Astrocyte (in vitro differentiated cells and primary cell): Measurements from ENCODE around the gene PYY. TPM values are rescaled to one million over a fixed set of nuclear protein-coding genes. Genes with fewer than 3 reads are reported as not detected.

ENCODE experiments used
- DNase-seq: peaks from one replicate; pipeline ENCODE4 v3.0.0-alpha.2; 2010; ENCODE audit warnings: low read depth
- FAIRE-seq: peaks from 2 replicates; lab custom pipeline; 2011; peaks lifted over from hg19 to GRCh38; lab: Jason Lieb, UNC
- H2AFZ ChIP-seq: 2 replicates; pipeline ENCODE4 v1.6.0; 2012; ENCODE audit warnings: low read depth, low read length, inconsistent platforms
- H3K27ac ChIP-seq: 2 replicates; pipeline ENCODE4 v1.5.1; 2011; ENCODE audit warnings: low read depth, low read length, inconsistent platforms
- H3K27me3 ChIP-seq: 2 replicates; pipeline ENCODE4 v1.6.0; 2011; ENCODE audit warnings: low read length, inconsistent platforms; ENCODE audit not compliant: insufficient read depth
- H3K36me3 ChIP-seq: 2 replicates; pipeline ENCODE4 v1.5.1; 2011; ENCODE audit warnings: low read length, inconsistent platforms; ENCODE audit not compliant: insufficient read depth
- H3K4me1 ChIP-seq: 2 replicates; pipeline ENCODE4 v1.5.1; 2011; ENCODE audit warnings: low read length, inconsistent platforms; ENCODE audit not compliant: insufficient read depth
- H3K4me2 ChIP-seq: 2 replicates; pipeline ENCODE4 v1.6.0; 2012; ENCODE audit warnings: low read length, inconsistent platforms
- H3K4me3 ChIP-seq: 2 replicates; pipeline ENCODE4 v1.5.1; 2011; ENCODE audit warnings: low read depth, mild to moderate bottlenecking, low read length, inconsistent platforms; ENCODE audit not compliant: insufficient read depth
- H3K79me2 ChIP-seq: 2 replicates; pipeline ENCODE4 v1.6.0; 2012; ENCODE audit warnings: mild to moderate bottlenecking, low read length, inconsistent platforms; ENCODE audit not compliant: insufficient read depth
- H3K9ac ChIP-seq: 2 replicates; pipeline ENCODE4 v1.6.0; 2012; ENCODE audit warnings: mild to moderate bottlenecking, low read length, inconsistent platforms
- H3K9me3 ChIP-seq: 2 replicates; pipeline ENCODE4 v1.5.1; 2012; ENCODE audit warnings: low read depth, mild to moderate bottlenecking, low read length, inconsistent platforms; ENCODE audit not compliant: insufficient read depth
- H4K20me1 ChIP-seq: 2 replicates; pipeline ENCODE4 v1.6.0; 2012; ENCODE audit warnings: low read length, inconsistent platforms; ENCODE audit not compliant: insufficient read depth
- H3K27ac Mint-ChIP-seq: one replicate; pipeline ENCODE4 v1.8.0; 2021; ENCODE audit warnings: mild to moderate bottlenecking, mixed read lengths; ENCODE audit not compliant: unreplicated experiment
- H3K27me3 Mint-ChIP-seq: one replicate; pipeline ENCODE4 v1.8.0; 2021; ENCODE audit warnings: low read depth, mixed read lengths; ENCODE audit not compliant: unreplicated experiment
- H3K36me3 Mint-ChIP-seq: one replicate; pipeline ENCODE4 v1.8.0; 2021; ENCODE audit warnings: low read depth, mixed read lengths; ENCODE audit not compliant: unreplicated experiment
- H3K4me1 Mint-ChIP-seq: one replicate; pipeline ENCODE4 v1.8.0; 2021; ENCODE audit warnings: low read depth, mixed read lengths; ENCODE audit not compliant: unreplicated experiment
- H3K4me3 Mint-ChIP-seq: one replicate; pipeline ENCODE4 v1.8.0; 2021; ENCODE audit warnings: mild to moderate bottlenecking, moderate library complexity, mixed read lengths; ENCODE audit not compliant: unreplicated experiment
- H3K9me3 Mint-ChIP-seq: one replicate; pipeline ENCODE4 v1.8.0; 2021; ENCODE audit warnings: mild to moderate bottlenecking, mixed read lengths; ENCODE audit not compliant: unreplicated experiment
- EZH2 ChIP-seq: IDR thresholded peaks from 2 replicates; pipeline ENCODE4 v1.6.1; 2012; ENCODE audit warnings: mild to moderate bottlenecking, low read length, inconsistent platforms; ENCODE audit not compliant: insufficient read depth
- total RNA-seq: library from RNA; stranded (reverse); gene quantifications from 2 replicates; pipeline ENCODE4 v1.2.1, GENCODE V29; 2021
- TF ChIP-seq, protein P1 (sequence below): IDR thresholded peaks from 2 replicates; pipeline ENCODE4 v1.5.1; 2011; ENCODE audit warnings: low read depth, mild to moderate bottlenecking, inconsistent platforms, low read length, moderate library complexity; ENCODE audit not compliant: insufficient read depth

The PYY gene
- total RNA-seq, 1 donor from 2014 or later: not detected

DNA sequence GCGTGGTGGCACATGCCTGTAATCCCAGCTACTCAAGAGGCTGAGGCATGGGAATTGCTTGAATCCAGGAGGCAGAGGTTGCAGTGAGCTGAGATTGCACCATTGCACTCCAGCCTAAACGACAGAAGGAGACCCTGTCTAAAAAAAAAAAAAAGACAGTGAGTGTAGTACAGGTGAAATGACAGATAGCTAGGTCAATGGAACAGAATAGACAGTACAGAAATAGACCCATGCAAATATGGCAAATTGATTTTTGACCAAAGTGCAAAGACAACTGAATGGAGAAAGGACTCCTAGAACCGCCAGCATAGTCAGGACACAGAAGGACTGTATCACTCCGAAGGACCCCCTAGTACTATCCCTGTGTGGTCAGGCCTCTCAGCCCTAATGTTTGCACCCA is 16.6 kb upstream of the PYY start:
- DNase-seq (no peak), FAIRE-seq (no peak)
- Mint-ChIP-seq H3K9me3 (no peaks in the 10 kb centered on the region), H3K4me1 (peaks cover 5% of the 10 kb centered on the region), H3K27me3 (peaks cover 39% of the 10 kb centered on the region), H3K4me3 (no peak overlapping the region), H3K27ac (no peak overlapping the region), H3K36me3 (no peaks in the 10 kb centered on the region)
- Histone ChIP-seq H3K9me3 (no peaks in the 10 kb centered on the region), H3K9ac (no peak overlapping the region), H2AFZ (no peak overlapping the region), H3K4me3 (no peak overlapping the region), H4K20me1 (no peaks in the 10 kb centered on the region), H3K79me2 (no peaks in the 10 kb centered on the region), H3K27me3 (peaks cover 23% of the 10 kb centered on the region), H3K36me3 (no peaks in the 10 kb centered on the region), H3K4me1 (no peaks in the 10 kb centered on the region), H3K27ac (no peak overlapping the region), H3K4me2 (no peak overlapping the region)
- TF ChIP-seq, protein P1, sequence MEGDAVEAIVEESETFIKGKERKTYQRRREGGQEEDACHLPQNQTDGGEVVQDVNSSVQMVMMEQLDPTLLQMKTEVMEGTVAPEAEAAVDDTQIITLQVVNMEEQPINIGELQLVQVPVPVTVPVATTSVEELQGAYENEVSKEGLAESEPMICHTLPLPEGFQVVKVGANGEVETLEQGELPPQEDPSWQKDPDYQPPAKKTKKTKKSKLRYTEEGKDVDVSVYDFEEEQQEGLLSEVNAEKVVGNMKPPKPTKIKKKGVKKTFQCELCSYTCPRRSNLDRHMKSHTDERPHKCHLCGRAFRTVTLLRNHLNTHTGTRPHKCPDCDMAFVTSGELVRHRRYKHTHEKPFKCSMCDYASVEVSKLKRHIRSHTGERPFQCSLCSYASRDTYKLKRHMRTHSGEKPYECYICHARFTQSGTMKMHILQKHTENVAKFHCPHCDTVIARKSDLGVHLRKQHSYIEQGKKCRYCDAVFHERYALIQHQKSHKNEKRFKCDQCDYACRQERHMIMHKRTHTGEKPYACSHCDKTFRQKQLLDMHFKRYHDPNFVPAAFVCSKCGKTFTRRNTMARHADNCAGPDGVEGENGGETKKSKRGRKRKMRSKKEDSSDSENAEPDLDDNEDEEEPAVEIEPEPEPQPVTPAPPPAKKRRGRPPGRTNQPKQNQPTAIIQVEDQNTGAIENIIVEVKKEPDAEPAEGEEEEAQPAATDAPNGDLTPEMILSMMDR: no peak
- no peak for TF ChIP-seq EZH2

DNA sequence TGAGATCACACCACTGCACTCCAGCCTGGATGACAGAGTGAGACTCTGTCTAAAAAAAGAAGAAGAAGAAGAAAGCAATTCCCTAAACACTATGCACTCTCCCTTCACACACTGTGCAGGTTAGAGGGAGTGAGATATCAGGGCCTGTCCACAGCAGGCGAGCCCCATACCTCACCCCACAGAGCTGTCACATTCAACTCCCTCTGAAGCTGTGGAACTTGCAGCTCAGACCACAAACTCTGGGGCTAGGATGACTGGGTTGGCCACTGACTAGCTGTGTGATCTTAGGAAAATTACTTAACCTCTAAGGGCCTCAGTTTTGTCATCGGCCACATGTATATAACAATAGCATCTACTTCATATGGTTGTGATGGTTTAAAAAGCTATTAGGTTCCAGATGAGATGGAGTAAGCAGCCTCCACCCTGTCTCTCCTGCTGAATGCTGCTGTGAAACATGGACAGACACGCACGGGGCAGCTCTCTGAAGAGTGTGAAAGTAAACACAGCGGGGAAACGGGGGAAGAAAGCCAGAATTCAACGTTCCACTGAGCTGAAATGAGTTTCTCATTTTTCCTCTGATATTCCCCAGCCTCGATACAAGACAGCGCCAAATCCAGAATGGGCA is 13.6 kb upstream of the PYY start:
- TF ChIP-seq EZH2: no peak
- TF ChIP-seq, protein P1: no peak
- Mint-ChIP-seq H3K36me3 (no peaks in the 10 kb centered on the region), H3K9me3 (no peaks in the 10 kb centered on the region), H3K27ac (no peak overlapping the region), H3K27me3 (peaks cover 35% of the 10 kb centered on the region), H3K4me1 (peaks cover 5% of the 10 kb centered on the region), H3K4me3 (no peak overlapping the region)
- Histone ChIP-seq H3K4me1 (no peaks in the 10 kb centered on the region), H3K9ac (no peak overlapping the region), H3K9me3 (no peaks in the 10 kb centered on the region), H3K27ac (no peak overlapping the region), H3K79me2 (no peaks in the 10 kb centered on the region), H3K4me3 (no peak overlapping the region), H3K4me2 (no peak overlapping the region), H3K36me3 (no peaks in the 10 kb centered on the region), H4K20me1 (no peaks in the 10 kb centered on the region), H3K27me3 (peaks cover 19% of the 10 kb centered on the region), H2AFZ (no peak overlapping the region)
- no peak for FAIRE-seq
- no peak for DNase-seq

DNA sequence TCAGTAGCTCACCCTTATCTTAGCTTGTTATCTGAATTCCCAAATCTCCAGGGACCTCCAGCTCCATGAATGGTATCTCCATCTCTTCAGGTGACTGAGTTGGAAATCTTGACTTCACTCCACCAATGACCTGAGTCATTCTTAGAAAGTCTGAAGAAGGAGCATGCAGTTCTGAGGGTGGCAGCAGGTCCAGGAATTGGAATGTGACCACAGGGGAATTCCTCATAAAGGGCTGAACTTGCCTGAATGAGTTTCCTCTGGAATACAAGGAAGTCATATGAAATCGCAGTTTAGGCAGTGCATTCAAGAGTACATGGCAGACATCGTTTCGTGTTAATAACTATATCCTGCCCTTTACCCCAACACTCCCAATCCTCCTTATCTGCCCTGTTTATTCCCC is 12.5 kb upstream of the PYY start:
- H3K27ac Mint-ChIP-seq: peak overlapping the region; percentile 15
- H3K36me3 ChIP-seq: no peaks in the 10 kb centered on the region

More for the DNA sequence above, 12.5 kb upstream of the PYY start:
- H3K9me3 ChIP-seq: no peaks in the 10 kb centered on the region
- Mint-ChIP-seq H3K9me3 (peaks cover 3% of the 10 kb centered on the region), H3K36me3 (no peaks in the 10 kb centered on the region), H3K27me3 (peaks cover 36% of the 10 kb centered on the region), H3K4me1 (peaks cover 5% of the 10 kb centered on the region), H3K4me3 (no peak overlapping the region)
- no peak overlapping the region for H3K9ac ChIP-seq
- TF ChIP-seq EZH2: no peak
- TF ChIP-seq, protein P1: no peak
- H4K20me1 ChIP-seq: no peaks in the 10 kb centered on the region
- H3K27ac ChIP-seq: no peak overlapping the region
- no peaks in the 10 kb centered on the region for H3K79me2 ChIP-seq
- H3K4me1 ChIP-seq: no peaks in the 10 kb centered on the region
- DNase-seq: no peak
- no peak overlapping the region for H3K4me2 ChIP-seq
- peaks cover 25% of the 10 kb centered on the region for H3K27me3 ChIP-seq
- no peak for FAIRE-seq
- no peak overlapping the region for H3K4me3 ChIP-seq
- no peak overlapping the region for H2AFZ ChIP-seq
